ENCODE measurements around the gene SLC16A7.

Gene SLC16A7

GRCh38 chr12:59578254-59578653, 17.6 kb upstream of the SLC16A7 start:
- H3K36me3 ChIP-seq (ENCODE audit: insufficient read depth, low read length) = no peaks in the 10 kb centered on the region
- H3K79me2 ChIP-seq (ENCODE audit: insufficient read depth, low read length) = no peaks in the 10 kb centered on the region
- no peak overlapping the region for H2AFZ ChIP-seq (ENCODE audit: low read length)
- TF ChIP-seq EZH2 (IDR thresholded peaks at IDR 0.05; ENCODE audit: borderline replicate concordance, low read length) = no peak
- no peak for TF ChIP-seq CTCF (IDR thresholded peaks at IDR 0.05; ENCODE audit: low read length)
- H3K27me3 ChIP-seq (ENCODE audit: insufficient read depth, low read length) = no peaks in the 10 kb centered on the region
- no peaks in the 10 kb centered on the region for H3F3A ChIP-seq (ENCODE audit: insufficient read depth, low read length)
- H3K4me3 ChIP-seq (ENCODE audit: low read depth, low read length, poor library complexity, severe bottlenecking) = no peak overlapping the region
- no peaks in the 10 kb centered on the region for H3K9me3 ChIP-seq (ENCODE audit: low read length)
- no peaks in the 10 kb centered on the region for H4K20me1 ChIP-seq (ENCODE audit: insufficient read depth, low read length)
- no peak overlapping the region for H3K9ac ChIP-seq (ENCODE audit: low read length)
- no peaks in the 10 kb centered on the region for H3K9me2 ChIP-seq (ENCODE audit: low read depth, low read length)
- no peak overlapping the region for H3K27ac ChIP-seq (ENCODE audit: low read depth, low read length, poor library complexity, severe bottlenecking)
- no peaks in the 10 kb centered on the region for H3K4me1 ChIP-seq (ENCODE audit: insufficient read depth, low read length, severe bottlenecking)
- H3K4me2 ChIP-seq (ENCODE audit: low read length) = no peak overlapping the region

GRCh38 chr12:59579631-59580030, 16.2 kb upstream of the SLC16A7 start:
- H3K27ac ChIP-seq (ENCODE audit: low read depth, low read length, poor library complexity, severe bottlenecking) = no peak overlapping the region
- H4K20me1 ChIP-seq (ENCODE audit: insufficient read depth, low read length) = no peaks in the 10 kb centered on the region
- no peak overlapping the region for H2AFZ ChIP-seq (ENCODE audit: low read length)
- no peaks in the 10 kb centered on the region for H3K4me1 ChIP-seq (ENCODE audit: insufficient read depth, low read length, severe bottlenecking)
- no peaks in the 10 kb centered on the region for H3K36me3 ChIP-seq (ENCODE audit: insufficient read depth, low read length)
- TF ChIP-seq EZH2 (IDR thresholded peaks at IDR 0.05; ENCODE audit: borderline replicate concordance, low read length) (no peak), CTCF (IDR thresholded peaks at IDR 0.05; ENCODE audit: low read length) (no peak)
- H3K9ac ChIP-seq (ENCODE audit: low read length) = no peak overlapping the region
- no peaks in the 10 kb centered on the region for H3F3A ChIP-seq (ENCODE audit: insufficient read depth, low read length)
- no peaks in the 10 kb centered on the region for H3K9me2 ChIP-seq (ENCODE audit: low read depth, low read length)
- H3K4me3 ChIP-seq (ENCODE audit: low read depth, low read length, poor library complexity, severe bottlenecking) = no peak overlapping the region
- H3K9me3 ChIP-seq (ENCODE audit: low read length) = no peaks in the 10 kb centered on the region
- H3K4me2 ChIP-seq (ENCODE audit: low read length) = no peak overlapping the region
- no peaks in the 10 kb centered on the region for H3K79me2 ChIP-seq (ENCODE audit: insufficient read depth, low read length)
- no peaks in the 10 kb centered on the region for H3K27me3 ChIP-seq (ENCODE audit: insufficient read depth, low read length)

- H3K9me2 ChIP-seq (ENCODE audit: low read depth, low read length) = no peaks in the 10 kb centered on the region
- H3K4me1 ChIP-seq (ENCODE audit: insufficient read depth, low read length, severe bottlenecking) = no peaks in the 10 kb centered on the region
- H3K27ac ChIP-seq (ENCODE audit: low read depth, low read length, poor library complexity, severe bottlenecking) = no peak overlapping the region
- H3K9me3 ChIP-seq (ENCODE audit: low read length) = no peaks in the 10 kb centered on the region
- H2AFZ ChIP-seq (ENCODE audit: low read length) = no peak overlapping the region
- H3K79me2 ChIP-seq (ENCODE audit: insufficient read depth, low read length) = no peaks in the 10 kb centered on the region
- no peaks in the 10 kb centered on the region for H4K20me1 ChIP-seq (ENCODE audit: insufficient read depth, low read length)
- no peak overlapping the region for H3K9ac ChIP-seq (ENCODE audit: low read length)
- H3K36me3 ChIP-seq (ENCODE audit: insufficient read depth, low read length) = no peaks in the 10 kb centered on the region
- TF ChIP-seq EZH2 (IDR thresholded peaks at IDR 0.05; ENCODE audit: borderline replicate concordance, low read length) = no peak
- TF ChIP-seq CTCF (IDR thresholded peaks at IDR 0.05; ENCODE audit: low read length) = no peak
- H3F3A ChIP-seq (ENCODE audit: insufficient read depth, low read length) = no peaks in the 10 kb centered on the region
- no peak overlapping the region for H3K4me2 ChIP-seq (ENCODE audit: low read length)
- H3K4me3 ChIP-seq (ENCODE audit: low read depth, low read length, poor library complexity, severe bottlenecking) = no peak overlapping the region
- no peaks in the 10 kb centered on the region for H3K27me3 ChIP-seq (ENCODE audit: insufficient read depth, low read length)
Measured at GRCh38 chr12:59580050-59580449, 15.8 kb upstream of the SLC16A7 start.
